HG02642 (cell line): ENCODE measurements around the gene SLC35E4.
"Not testable (repeated sequence)": the region's sequence is repeated elsewhere in the genome, so short reads cannot be mapped to it uniquely, and the experiment has no call there.

Source experiments
- ATAC-seq: cut with Tn5 transposase; IDR thresholded peaks from one replicate; pipeline ENCODE4 v1.9.1; 2021; ENCODE audit warnings: mild to moderate bottlenecking; ENCODE audit not compliant: unreplicated experiment, poor library complexity

SLC35E4 gene

GRCh38 chr22:30635273-30636225 is at the start of gene SLC35E4:
Gene SLC35E4 (plus strand): TSS chr22:30635781. CDS start chr22:30636451, 670 bp downstream.
- peak; percentile 78 for ATAC-seq

- no peak for ATAC-seq
Measured at GRCh38 chr22:30586414-30586813, 49.2 kb upstream of the SLC35E4 start.

GRCh38 chr22:30591191-30591587 is 44.4 kb upstream of the SLC35E4 start:
- ATAC-seq = no peak

DNA sequence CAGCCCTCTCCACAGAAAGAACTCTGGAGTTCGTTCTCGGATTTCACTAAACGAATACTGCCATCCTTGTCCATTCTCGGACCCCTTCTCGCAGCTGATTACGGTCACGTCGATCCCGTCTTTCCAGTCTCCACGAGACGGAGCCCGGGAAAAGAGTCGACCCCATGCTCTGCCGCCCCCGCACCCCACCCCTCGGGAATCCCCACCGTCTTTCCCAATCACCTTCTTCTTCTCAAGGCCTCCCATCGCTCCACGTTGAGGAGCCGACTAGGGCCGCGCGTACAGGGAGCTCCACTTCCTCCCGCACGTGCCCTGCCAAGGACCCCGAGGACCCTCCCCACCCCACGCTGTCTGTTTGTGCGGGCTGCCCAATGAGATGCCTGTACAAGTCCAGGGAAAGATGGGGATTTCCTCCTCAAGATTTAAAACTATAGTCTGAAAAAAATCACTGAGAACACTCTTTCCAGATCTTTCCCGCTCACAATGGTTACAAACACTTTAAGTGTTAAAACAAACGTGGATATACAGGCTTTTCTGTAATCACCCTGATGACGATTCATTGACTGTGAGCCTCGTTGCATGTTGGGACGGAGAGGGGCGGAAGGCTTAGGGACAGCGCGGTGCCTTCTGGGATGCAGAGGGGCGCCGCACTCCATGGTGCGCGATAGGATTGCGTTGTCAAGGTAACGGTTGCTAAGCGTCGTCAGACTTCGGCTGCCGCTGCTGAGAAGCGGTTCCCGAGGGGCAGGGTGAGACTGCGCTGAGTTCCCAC is 43.8 kb upstream of the SLC35E4 start, which contains the start of gene PES1:
PES1 (minus strand) TSS at position 323 of the 772 bp plus-strand sequence; CDS start at position 246, 77 bp downstream.
- peak; percentile 98 for ATAC-seq

DNA sequence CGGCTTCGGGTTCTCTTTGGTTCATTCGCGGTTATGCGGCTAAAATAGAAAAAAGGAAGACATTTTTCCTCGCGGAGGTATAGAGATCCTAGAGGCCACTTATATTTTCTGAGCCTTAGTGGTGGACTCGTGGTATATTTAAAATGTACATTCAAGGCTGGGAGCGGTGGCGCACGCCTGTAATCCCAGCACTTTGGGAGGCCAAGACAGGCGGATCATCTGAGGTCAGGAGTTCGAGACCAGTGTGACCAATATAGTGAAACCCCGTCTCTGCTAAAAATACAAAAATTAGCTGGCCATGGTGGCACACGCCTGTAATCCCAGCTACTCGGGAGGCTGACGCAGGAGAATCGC is 43.2 kb upstream of the SLC35E4 start:
- not testable (repeated sequence) for ATAC-seq

DNA sequence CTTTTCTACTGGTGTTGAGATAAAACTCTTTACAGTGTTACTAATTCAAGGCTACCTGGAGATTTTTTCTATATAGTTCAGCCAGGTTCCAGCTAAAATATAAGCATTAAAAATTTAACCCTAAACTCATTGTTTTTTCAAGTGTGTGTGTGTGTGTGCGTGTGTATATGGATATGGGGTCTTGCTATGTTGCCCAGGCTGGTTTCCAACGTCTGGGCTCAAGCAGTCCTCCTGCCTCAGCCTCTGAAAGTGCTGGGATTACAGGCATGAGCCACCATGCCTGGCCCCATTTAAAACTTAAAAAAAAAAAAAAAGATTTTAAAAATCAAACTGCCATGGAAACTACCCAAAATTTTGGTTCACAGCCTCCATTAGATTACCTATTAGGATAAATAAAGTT is 39.4 kb upstream of the SLC35E4 start:
- no peak for ATAC-seq

DNA sequence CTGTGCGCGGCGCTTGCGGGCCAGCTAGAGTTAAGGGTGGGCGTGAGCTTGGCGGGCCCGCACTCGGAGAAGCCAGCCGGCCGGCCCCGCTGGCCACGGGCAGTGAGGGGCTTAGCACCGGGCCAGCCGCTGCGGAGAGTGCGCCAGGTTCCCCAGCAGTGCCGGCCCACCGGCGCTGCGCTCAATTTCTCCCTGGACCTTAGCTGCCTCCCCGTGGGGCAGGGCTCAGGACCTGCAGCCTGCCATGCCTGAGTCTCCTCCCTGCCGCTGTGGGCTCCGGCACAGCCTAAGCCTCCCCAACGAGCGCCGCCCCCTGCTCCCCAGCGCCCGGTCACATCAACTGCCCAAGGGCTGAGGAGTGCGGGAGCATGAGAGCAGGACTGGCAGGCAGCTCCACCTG is 38.7 kb upstream of the SLC35E4 start:
- no peak for ATAC-seq

GRCh38 chr22:30598986-30599385 is 36.6 kb upstream of the SLC35E4 start:
- no peak for ATAC-seq

DNA sequence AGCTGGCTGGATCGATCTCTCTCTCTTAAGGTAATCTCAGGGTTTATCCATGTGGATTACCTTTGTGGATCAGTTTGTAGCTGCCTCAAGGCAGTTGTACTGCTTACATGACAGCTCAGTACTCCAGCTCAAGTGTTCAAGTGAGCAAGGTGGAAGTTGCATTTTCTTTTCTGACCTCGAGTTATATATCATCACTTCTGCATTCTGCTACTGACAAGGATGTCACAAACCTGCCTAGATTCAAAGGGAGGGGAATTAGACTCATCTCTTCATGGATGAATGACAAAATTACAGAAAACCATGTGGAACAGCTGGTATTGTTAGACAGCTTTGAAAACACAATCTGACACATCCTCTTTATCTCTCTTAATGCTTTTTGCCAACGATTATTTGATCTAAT is 34.7 kb upstream of the SLC35E4 start:
- no peak for ATAC-seq

- no peak for ATAC-seq
Measured at GRCh38 chr22:30601464-30601863, 34.1 kb upstream of the SLC35E4 start.

DNA sequence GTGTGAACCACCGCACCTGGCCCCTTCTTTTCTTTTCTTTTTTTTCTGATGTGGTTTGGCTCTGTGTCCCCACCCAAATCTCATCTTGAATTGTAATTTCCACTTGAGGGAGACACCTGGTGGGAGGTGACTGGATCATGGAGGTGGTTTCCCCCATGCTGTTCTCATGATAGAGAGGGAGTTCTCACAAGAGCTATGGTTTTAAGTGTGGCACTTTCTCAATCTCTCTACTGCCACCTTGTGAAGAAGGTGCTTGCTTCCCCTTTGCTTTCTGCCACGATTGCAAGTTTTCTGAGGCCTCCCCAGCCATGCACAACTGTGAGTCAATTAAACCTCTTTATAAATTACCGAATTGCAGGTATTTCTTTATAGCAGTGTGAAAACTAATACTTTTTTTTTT is 33.5 kb upstream of the SLC35E4 start:
- ATAC-seq = no peak

- ATAC-seq = no peak
Measured at GRCh38 chr22:30603801-30604200, 31.8 kb upstream of the SLC35E4 start.

- ATAC-seq = no peak
Measured at GRCh38 chr22:30604723-30605122, 30.9 kb upstream of the SLC35E4 start.

DNA sequence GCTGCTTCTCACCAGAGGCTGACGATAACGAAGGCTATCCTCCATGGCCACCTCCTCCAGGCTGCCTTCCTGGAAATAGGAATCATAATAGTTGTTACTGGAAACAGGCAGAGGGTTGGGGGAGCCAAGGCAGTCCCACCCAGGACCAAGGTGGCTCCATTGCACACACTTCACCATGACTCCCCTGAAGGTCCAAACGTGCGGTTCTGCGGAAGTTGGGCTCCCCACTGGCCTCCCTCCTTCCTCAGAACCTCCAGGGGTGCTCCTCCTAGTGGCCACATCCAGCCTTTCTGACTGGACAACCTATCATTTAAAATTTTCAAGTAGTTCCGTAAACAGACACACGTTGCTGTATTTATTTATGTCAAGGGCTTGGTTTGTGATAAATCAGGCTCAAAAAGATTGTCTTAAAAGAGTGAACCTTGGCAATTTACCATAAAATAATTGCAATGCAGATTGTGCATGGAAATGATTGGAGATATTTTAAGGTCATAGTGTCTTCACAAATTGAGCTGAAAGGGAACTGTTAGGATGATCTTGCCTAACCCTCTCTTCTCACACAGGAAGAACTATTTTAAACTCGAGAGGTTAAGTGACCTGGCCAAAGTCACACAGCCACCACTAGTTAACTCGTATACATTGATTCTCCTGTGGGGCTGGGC is 30.0 kb upstream of the SLC35E4 start:
- no peak for ATAC-seq

GRCh38 chr22:30606455-30607299 is 28.9 kb upstream of the SLC35E4 start, which contains the start of gene TCN2:
Gene TCN2 (plus strand): TSS chr22:30607174. CDS start chr22:30607332, 158 bp downstream.
- ATAC-seq = peak; percentile 41

GRCh38 chr22:30607300-30607930 is 28.2 kb upstream of the SLC35E4 start:
- peak; percentile 5 for ATAC-seq

DNA sequence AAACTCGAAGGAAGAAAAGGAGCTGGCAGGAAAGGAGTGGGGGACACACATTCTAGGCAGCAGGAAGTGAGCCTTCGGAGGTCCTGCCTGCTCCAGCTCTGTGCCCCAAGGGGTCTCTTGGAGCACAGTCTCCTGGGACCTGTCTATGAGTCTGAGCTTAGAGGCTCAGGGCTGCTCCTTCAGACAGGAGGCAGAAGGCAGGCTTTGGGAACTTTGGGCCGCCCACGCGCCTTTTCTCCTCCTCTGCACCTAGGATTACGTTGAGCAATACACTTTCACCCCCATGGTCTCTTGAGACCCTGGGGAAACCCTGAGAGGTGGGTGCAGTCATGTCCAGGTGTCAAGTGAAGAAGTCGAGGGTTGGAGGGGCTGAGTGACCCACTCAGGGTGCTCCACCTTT is 27.6 kb upstream of the SLC35E4 start:
- no peak for ATAC-seq

GRCh38 chr22:30609260-30610185 is 26.1 kb upstream of the SLC35E4 start:
- no peak for ATAC-seq
